DND-41 (cell line): Measurements from ENCODE around the gene NINL.

Experiments used
- CTCF ChIP-seq: IDR thresholded peaks from 2 replicates; pipeline ENCODE4 v1.5.1; 2012; ENCODE audit warnings: borderline replicate concordance, low read length, moderate library complexity, mild to moderate bottlenecking; ENCODE audit not compliant: poor library complexity, severe bottlenecking; ENCODE audit errors: extremely low read depth
- EZH2 ChIP-seq: IDR thresholded peaks from 3 replicates; pipeline ENCODE4 v1.6.1; 2012; ENCODE audit warnings: borderline replicate concordance, low read depth, mild to moderate bottlenecking, moderate library complexity, low read length, inconsistent platforms; ENCODE audit not compliant: severe bottlenecking

DNA sequence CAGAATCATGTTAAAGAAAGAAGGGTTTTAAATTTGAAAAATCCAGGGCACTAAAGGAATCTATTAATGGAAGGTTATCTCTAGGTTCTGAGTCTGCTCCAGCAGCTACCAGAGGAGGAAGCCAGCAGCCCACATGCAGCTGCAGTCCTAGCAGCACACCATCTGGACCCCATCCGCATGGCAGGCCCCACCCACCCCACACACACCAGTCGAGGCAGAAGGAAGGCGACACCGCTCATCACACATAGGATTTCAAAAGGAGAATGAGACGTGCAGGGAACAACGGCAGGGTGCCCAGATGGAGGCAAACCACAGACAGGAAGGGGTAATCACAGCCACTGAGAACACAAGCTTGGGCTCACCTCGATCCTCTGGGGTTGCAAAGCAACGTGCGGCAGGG is 99.0 kb downstream of the NINL start:
- TF ChIP-seq CTCF (peak; percentile 32), EZH2 (no peak)
